ENCODE results near the gene CD40LG. TPM values are rescaled to one million over a fixed set of nuclear protein-coding genes. Genes with fewer than 3 reads are reported as not detected.

The CD40LG gene
- total RNA-seq, 1 donor from 2014 or later = not detected

DNA sequence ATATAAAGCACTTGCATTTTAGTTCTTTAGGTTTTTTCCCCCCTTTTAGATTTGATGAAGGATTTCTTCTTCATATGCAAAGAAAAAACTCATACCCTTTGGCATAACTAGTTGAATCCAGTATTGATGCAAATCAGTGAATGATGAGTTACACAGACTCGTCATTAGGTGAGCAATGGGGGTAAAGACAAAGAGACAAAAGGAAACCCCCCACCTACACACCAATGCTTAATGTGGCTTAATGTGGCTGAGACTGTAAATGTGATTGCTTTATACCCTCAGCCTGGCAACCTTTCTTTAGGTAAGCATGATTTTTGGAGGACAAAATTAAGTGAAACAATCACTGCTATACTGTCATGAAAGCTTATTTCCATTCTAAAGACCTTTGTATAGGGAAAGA lies 39.5 kb downstream of the CD40LG start:
- H3K36me3 ChIP-seq (ENCODE audit: control insufficient read depth, insufficient read depth, low read length) = no peaks in the 10 kb centered on the region
- H3K4me3 ChIP-seq (ENCODE audit: low read depth, low read length) = no peak overlapping the region
- no peaks in the 10 kb centered on the region for H3K27me3 ChIP-seq (ENCODE audit: control insufficient read depth, insufficient read depth, low read length)
- TF ChIP-seq CTCF (IDR thresholded peaks at IDR 0.05; ENCODE audit: insufficient read depth, low read length, poor library complexity, severe bottlenecking) = no peak
- DNase-seq (ENCODE audit: low read depth) = no peak

GRCh38 chrX:136689436-136689835 lies 41.5 kb downstream of the CD40LG start:
- Histone ChIP-seq H3K36me3 (ENCODE audit: control insufficient read depth, insufficient read depth, low read length) (no peaks in the 10 kb centered on the region), H3K4me3 (ENCODE audit: low read depth, low read length) (no peak overlapping the region), H3K27me3 (ENCODE audit: control insufficient read depth, insufficient read depth, low read length) (no peaks in the 10 kb centered on the region)
- no peak for DNase-seq (ENCODE audit: low read depth)
- no peak for TF ChIP-seq CTCF (IDR thresholded peaks at IDR 0.05; ENCODE audit: insufficient read depth, low read length, poor library complexity, severe bottlenecking)

- Histone ChIP-seq H3K36me3 (ENCODE audit: control insufficient read depth, insufficient read depth, low read length) (no peaks in the 10 kb centered on the region), H3K4me3 (ENCODE audit: low read depth, low read length) (no peak overlapping the region), H3K27me3 (ENCODE audit: control insufficient read depth, insufficient read depth, low read length) (no peaks in the 10 kb centered on the region)
- TF ChIP-seq CTCF (IDR thresholded peaks at IDR 0.05; ENCODE audit: insufficient read depth, low read length, poor library complexity, severe bottlenecking) = no peak
- no peak for DNase-seq (ENCODE audit: low read depth)
These were observed 43.3 kb downstream of the CD40LG start for GRCh38 chrX:136691028-136691809.

- DNase-seq (ENCODE audit: low read depth) = no peak
- H3K4me3 ChIP-seq (ENCODE audit: low read depth, low read length) = no peak overlapping the region
- no peaks in the 10 kb centered on the region for H3K27me3 ChIP-seq (ENCODE audit: control insufficient read depth, insufficient read depth, low read length)
- TF ChIP-seq CTCF (IDR thresholded peaks at IDR 0.05; ENCODE audit: insufficient read depth, low read length, poor library complexity, severe bottlenecking) = no peak
- no peaks in the 10 kb centered on the region for H3K36me3 ChIP-seq (ENCODE audit: control insufficient read depth, insufficient read depth, low read length)
These were observed 44.3 kb downstream of the CD40LG start for GRCh38 chrX:136692271-136692670.

DNA sequence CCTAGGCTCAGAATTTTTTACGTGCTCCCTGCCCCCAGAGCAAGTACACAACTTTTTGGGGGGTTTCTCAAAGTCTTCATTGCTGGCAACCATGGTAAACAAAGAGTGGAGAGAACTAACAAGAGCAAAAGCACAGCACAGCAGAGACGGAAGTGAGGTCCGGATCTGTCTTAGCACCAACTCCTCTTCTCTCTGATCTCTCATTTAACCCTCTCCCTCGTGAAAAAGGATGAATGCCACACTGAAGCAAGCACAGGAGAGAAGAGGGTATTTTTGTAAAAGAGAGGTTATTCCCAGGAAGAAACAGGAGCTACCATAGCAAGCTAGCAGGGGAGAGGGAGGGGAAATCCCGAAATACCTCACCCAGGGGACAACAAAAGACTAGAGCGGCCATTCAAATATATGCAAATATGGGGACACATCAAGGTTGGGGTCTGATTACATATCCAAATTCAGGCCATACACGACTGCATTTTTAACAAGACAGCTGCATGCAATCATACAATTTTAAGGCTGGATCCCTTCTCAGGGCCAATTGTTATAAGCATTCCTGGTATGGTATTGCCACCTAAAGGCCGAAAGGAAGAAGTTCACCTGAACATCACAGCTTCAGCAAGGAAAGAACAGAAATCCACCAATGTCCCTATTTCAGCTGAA lies 46.6 kb downstream of the CD40LG start:
- Histone ChIP-seq H3K27me3 (ENCODE audit: control insufficient read depth, insufficient read depth, low read length) (no peaks in the 10 kb centered on the region), H3K36me3 (ENCODE audit: control insufficient read depth, insufficient read depth, low read length) (no peaks in the 10 kb centered on the region), H3K4me3 (ENCODE audit: low read depth, low read length) (no peak overlapping the region)
- DNase-seq (ENCODE audit: low read depth) = no peak
- TF ChIP-seq CTCF (IDR thresholded peaks at IDR 0.05; ENCODE audit: insufficient read depth, low read length, poor library complexity, severe bottlenecking) = peak; percentile 60
